ENCODE results near the gene DNM3. TPM values are rescaled to one million over a fixed set of nuclear protein-coding genes. Genes with fewer than 3 reads are reported as not detected.

The DNM3 gene
- polyA plus RNA-seq, 1 donor (not counting 4 experiments of a cell fraction or from before 2014, with no cell fraction given), result 2.0 TPM

GRCh38 chr1:172279939-172280636 is 438.8 kb downstream of the DNM3 start:
- Histone ChIP-seq H3K9me3 (ENCODE audit: control insufficient read depth, low read depth, low read length) (no peaks in the 10 kb centered on the region), H3K4me1 (ENCODE audit: control insufficient read depth, extremely low read depth, insufficient read depth, low read length) (no peaks in the 10 kb centered on the region), H3K4me2 (ENCODE audit: control insufficient read depth, extremely low read depth, insufficient read depth, low read depth, low read length) (no peak overlapping the region), H3K4me3 (ENCODE audit: control insufficient read depth in 2 of 3, extremely low read depth in 1 of 3, insufficient read depth in 2 of 3, low read depth in 1 of 3, low read length in 3 of 3) (no peak overlapping the region), H3K36me3 (ENCODE audit: control insufficient read depth in 2 of 2, extremely low read depth in 1 of 2, insufficient read depth in 2 of 2, low read length in 2 of 2) (no peaks in the 10 kb centered on the region), H2AFZ (ENCODE audit: control insufficient read depth, low read length) (no peak overlapping the region), H3K27me3 (ENCODE audit: control insufficient read depth, extremely low read depth, insufficient read depth, low read length) (no peaks in the 10 kb centered on the region), H3K9ac (ENCODE audit: control insufficient read depth, extremely low read depth, insufficient read depth, low read length) (no peak overlapping the region), H3K9me1 (ENCODE audit: control insufficient read depth, extremely low read depth, insufficient read depth, low read length) (no peaks in the 10 kb centered on the region), H4K20me1 (ENCODE audit: control insufficient read depth, extremely low read depth, insufficient read depth, low read length) (no peaks in the 10 kb centered on the region), H3K27ac (ENCODE audit: control insufficient read depth, insufficient read depth, low read length) (no peak overlapping the region), H3K79me2 (ENCODE audit: control insufficient read depth, insufficient read depth, low read length) (no peaks in the 10 kb centered on the region)
- TF ChIP-seq CTCF (optimal IDR thresholded peaks at IDR 0.05 in 1 of 3, IDR thresholded peaks at IDR 0.05 in 1 of 3, conservative IDR thresholded peaks at IDR 0.05 in 1 of 3; ENCODE audit: extremely low read depth in 1 of 3, insufficient read depth in 2 of 3, low read length in 3 of 3), result no peak
- TF ChIP-seq EZH2 (IDR thresholded peaks at IDR 0.05; ENCODE audit: low read length), result no peak
- FAIRE-seq, result no peak
- dilution Hi-C loops (cut with MboI; ENCODE audit: extremely low pct_ligation_motif_present, low sequenced_read_pairs), result no loop called here
- DNase-seq (ENCODE audit: low read depth, low spot score), result no peak

GRCh38 chr1:172283766-172284165 is 442.5 kb downstream of the DNM3 start:
- Histone ChIP-seq H4K20me1 (ENCODE audit: control insufficient read depth, extremely low read depth, insufficient read depth, low read length) (no peaks in the 10 kb centered on the region), H3K4me1 (ENCODE audit: control insufficient read depth, extremely low read depth, insufficient read depth, low read length) (no peaks in the 10 kb centered on the region), H3K27ac (ENCODE audit: control insufficient read depth, insufficient read depth, low read length) (no peak overlapping the region), H3K4me3 (ENCODE audit: control insufficient read depth in 2 of 3, extremely low read depth in 1 of 3, insufficient read depth in 2 of 3, low read depth in 1 of 3, low read length in 3 of 3) (no peak overlapping the region), H3K9ac (ENCODE audit: control insufficient read depth, extremely low read depth, insufficient read depth, low read length) (no peak overlapping the region), H3K4me2 (ENCODE audit: control insufficient read depth, extremely low read depth, insufficient read depth, low read depth, low read length) (no peak overlapping the region), H3K79me2 (ENCODE audit: control insufficient read depth, insufficient read depth, low read length) (no peaks in the 10 kb centered on the region), H3K9me3 (ENCODE audit: control insufficient read depth, low read depth, low read length) (no peaks in the 10 kb centered on the region), H2AFZ (ENCODE audit: control insufficient read depth, low read length) (no peak overlapping the region), H3K9me1 (ENCODE audit: control insufficient read depth, extremely low read depth, insufficient read depth, low read length) (no peaks in the 10 kb centered on the region), H3K36me3 (ENCODE audit: control insufficient read depth in 2 of 2, extremely low read depth in 1 of 2, insufficient read depth in 2 of 2, low read length in 2 of 2) (no peaks in the 10 kb centered on the region), H3K27me3 (ENCODE audit: control insufficient read depth, extremely low read depth, insufficient read depth, low read length) (no peaks in the 10 kb centered on the region)
- no peak for DNase-seq (ENCODE audit: low read depth, low spot score)
- FAIRE-seq, result no peak
- no peak for TF ChIP-seq CTCF (optimal IDR thresholded peaks at IDR 0.05 in 1 of 3, IDR thresholded peaks at IDR 0.05 in 1 of 3, conservative IDR thresholded peaks at IDR 0.05 in 1 of 3; ENCODE audit: extremely low read depth in 1 of 3, insufficient read depth in 2 of 3, low read length in 3 of 3)
- no peak for TF ChIP-seq EZH2 (IDR thresholded peaks at IDR 0.05; ENCODE audit: low read length)
- dilution Hi-C loops (cut with MboI; ENCODE audit: extremely low pct_ligation_motif_present, low sequenced_read_pairs), result no loop called here
